B cell (primary cell): Measurements from ENCODE around the gene CD28.

Experiments
- CTCF ChIP-seq: fragments of 200-600 bp; IDR thresholded peaks from one replicate; pipeline ENCODE4 v1.8.0; 2022; ENCODE audit warnings: antibody characterized with exemption, mild to moderate bottlenecking
- EZH2 ChIP-seq: IDR thresholded peaks from 2 replicates; pipeline ENCODE4 v1.6.1; 2012; ENCODE audit warnings: borderline replicate concordance, low read depth, mild to moderate bottlenecking, moderate library complexity, low read length; ENCODE audit not compliant: insufficient read depth, poor library complexity, severe bottlenecking

- TF ChIP-seq CTCF: no peak
- no peak for TF ChIP-seq EZH2
Measured at GRCh38 chr2:203689426-203690116, 16.9 kb upstream of the CD28 start.
